ENCODE results near the gene ANXA6.
A peak's percentile ranks its signal among the peaks of the same experiment; 100 is the strongest.

ANXA6 gene

GRCh38 chr5:151151263-151151660 lies 6.3 kb downstream of the ANXA6 start:
- no peak for DNase-seq

GRCh38 chr5:151150471-151151262 lies 6.9 kb downstream of the ANXA6 start:
- peak; percentile 26 for DNase-seq

GRCh38 chr5:151148583-151148982 lies 9.0 kb downstream of the ANXA6 start:
- DNase-seq = no peak

GRCh38 chr5:151147033-151147432 lies 10.5 kb downstream of the ANXA6 start:
- no peak for DNase-seq

- no peak for DNase-seq
Observed at GRCh38 chr5:151146061-151146460, 11.5 kb downstream of the ANXA6 start.

- no peak for DNase-seq
Observed at GRCh38 chr5:151144922-151145321, 12.7 kb downstream of the ANXA6 start.

- DNase-seq = no peak
Observed at GRCh38 chr5:151144275-151144674, 13.3 kb downstream of the ANXA6 start.

GRCh38 chr5:151143645-151144044 lies 13.9 kb downstream of the ANXA6 start:
- no peak for DNase-seq

GRCh38 chr5:151142933-151143332 lies 14.6 kb downstream of the ANXA6 start:
- no peak for DNase-seq

- no peak for DNase-seq
Observed at GRCh38 chr5:151141535-151141934, 16.0 kb downstream of the ANXA6 start.

- DNase-seq = no peak
Observed at GRCh38 chr5:151140686-151141459, 16.7 kb downstream of the ANXA6 start.

- no peak for DNase-seq
Observed at GRCh38 chr5:151139646-151140045, 17.9 kb downstream of the ANXA6 start.

GRCh38 chr5:151139015-151139414 lies 18.6 kb downstream of the ANXA6 start:
- DNase-seq = no peak

GRCh38 chr5:151138114-151138513 lies 19.5 kb downstream of the ANXA6 start:
- DNase-seq = no peak

GRCh38 chr5:151137067-151137825 lies 20.3 kb downstream of the ANXA6 start:
- no peak for DNase-seq

GRCh38 chr5:151134228-151134627 lies 23.4 kb downstream of the ANXA6 start:
- DNase-seq = no peak

GRCh38 chr5:151132963-151133362 lies 24.6 kb downstream of the ANXA6 start:
- peak; percentile 68 for DNase-seq

- no peak for DNase-seq
Observed at GRCh38 chr5:151130922-151131891, 26.4 kb downstream of the ANXA6 start.

GRCh38 chr5:151130235-151130921 lies 27.2 kb downstream of the ANXA6 start:
- DNase-seq = no peak

GRCh38 chr5:151128817-151129216 lies 28.8 kb downstream of the ANXA6 start:
- no peak for DNase-seq

- no peak for DNase-seq
Observed at GRCh38 chr5:151127926-151128325, 29.7 kb downstream of the ANXA6 start.

GRCh38 chr5:151126199-151126645 lies 31.4 kb downstream of the ANXA6 start:
- no peak for DNase-seq
